H1 (cell line): Measurements from ENCODE around the gene ZBTB16. TPM values are rescaled to one million over a fixed set of nuclear protein-coding genes. Genes with fewer than 3 reads are reported as not detected.

Source experiments
- CTCF ChIA-PET: fragments of 300-600 bp; sonication (Branson Sonifier 250); formaldehyde crosslinking; loops from one replicate; lab custom pipeline; 2021; ENCODE audit not compliant: partially characterized antibody; lab: Charles Lee
- POLR2A ChIA-PET: fragments of 300-600 bp; sonication (Branson Sonifier 250); formaldehyde crosslinking; loops from one replicate; lab custom pipeline; 2021; ENCODE audit warnings: inconsistent platforms; ENCODE audit not compliant: partially characterized antibody; lab: Charles Lee
- DNase-seq, 2 experiments: peaks; one replicate each; pipeline versions ENCODE4 v3.0.0 to v3.0.0-alpha.2; 2010 to 2022; ENCODE audit warnings: low spot score in 2 of 2, low read depth in 1 of 2, mixed read lengths in 1 of 2
- FAIRE-seq: peaks from 2 replicates; lab custom pipeline; 2011; peaks lifted over from hg19 to GRCh38; lab: Jason Lieb, UNC
- H2AFZ ChIP-seq: 2 replicates; pipeline ENCODE4 v1.8.1; 2012; ENCODE audit warnings: low read length, inconsistent platforms
- H2AK5ac ChIP-seq: 2 replicates; pipeline ENCODE4 v1.6.1; 2013; ENCODE audit warnings: low read depth, low read length
- H2BK120ac ChIP-seq: replicated peaks from 2 replicates; pipeline ENCODE3; 2013; ENCODE audit warnings: low read depth, low read length, inconsistent platforms
- H2BK12ac ChIP-seq: 2 replicates; pipeline ENCODE4 v1.6.1; 2013; ENCODE audit warnings: low read depth, low read length
- H2BK15ac ChIP-seq: 2 replicates; pipeline ENCODE4 v1.6.1; 2013; ENCODE audit warnings: low read length
- H2BK20ac ChIP-seq: 2 replicates; pipeline ENCODE4 v1.6.1; 2013; ENCODE audit warnings: low read length
- H2BK5ac ChIP-seq: 2 replicates; pipeline ENCODE4 v1.6.1; 2013; ENCODE audit warnings: low read depth, low read length
- H3K14ac ChIP-seq: 2 replicates; pipeline ENCODE4 v1.6.1; 2013; ENCODE audit warnings: inconsistent platforms; ENCODE audit not compliant: insufficient read length
- H3K18ac ChIP-seq: 2 replicates; pipeline ENCODE4 v1.6.1; 2013; ENCODE audit warnings: low read length; ENCODE audit errors: extremely low read depth
- H3K23ac ChIP-seq: 2 replicates; pipeline ENCODE4 v1.6.1; 2013; ENCODE audit warnings: inconsistent platforms; ENCODE audit not compliant: insufficient read length
- H3K23me2 ChIP-seq: 2 replicates; pipeline ENCODE4 v1.6.1; 2013; ENCODE audit warnings: low read depth, low read length
- H3K27ac ChIP-seq: 2 replicates; pipeline ENCODE4 v1.6.1; 2011; ENCODE audit warnings: low read depth, low read length, inconsistent platforms
- H3K27me3 ChIP-seq, 4 experiments: replicated peaks in 1 of 4; 1 replicate in 1 of 4; 2 replicates in 3 of 4; pipeline versions ENCODE4 v1.6.1 to v1.8.1; 2011 to 2013; ENCODE audit warnings: low read length in 3 of 4, mild to moderate bottlenecking in 3 of 4, inconsistent platforms in 2 of 4, mixed read lengths in 2 of 4, moderate library complexity in 1 of 4; ENCODE audit not compliant: control insufficient read depth in 3 of 4, insufficient read depth in 3 of 4; ENCODE audit errors: extremely low read depth in 1 of 4
- H3K36me3 ChIP-seq, 4 experiments: 2 replicates each; pipeline versions ENCODE4 v1.6.1 to v1.8.1; 2011 to 2013; ENCODE audit warnings: mild to moderate bottlenecking in 4 of 4, low read length in 3 of 4, moderate library complexity in 2 of 4, control low read depth in 1 of 4, inconsistent platforms in 1 of 4; ENCODE audit not compliant: insufficient read depth in 4 of 4, control insufficient read depth in 2 of 4
- H3K4ac ChIP-seq: replicated peaks from 2 replicates; pipeline ENCODE3; 2013; ENCODE audit warnings: low read length, low read depth, mixed read lengths, inconsistent platforms; ENCODE audit not compliant: insufficient read length
- H3K4me1 ChIP-seq, 4 experiments: replicated peaks in 1 of 4; 1 replicate in 1 of 4; 2 replicates in 3 of 4; pipeline versions ENCODE4 v1.6.1 to v1.8.1; 2011 to 2013; ENCODE audit warnings: low read length in 3 of 4, inconsistent platforms in 2 of 4, mixed read lengths in 1 of 4; ENCODE audit not compliant: insufficient read depth in 4 of 4, control insufficient read depth in 3 of 4
- H3K4me2 ChIP-seq, 2 experiments: 2 replicates each; pipeline versions ENCODE4 v1.6.1 to v1.8.1; 2011 to 2013; ENCODE audit warnings: low read depth in 2 of 2, low read length in 2 of 2, control low read depth in 1 of 2, inconsistent platforms in 1 of 2, mild to moderate bottlenecking in 1 of 2; ENCODE audit not compliant: insufficient read depth in 1 of 2
- H3K4me3 ChIP-seq, 4 experiments: fragments of 200-600, 300-600 bp in 1 of 4; sonication (generic), shearing (Covaris generic), sonication (Bioruptor Twin) in 1 of 4; 2 replicates each; pipeline versions ENCODE4 v1.5.1 to v1.8.1; 2011 to 2016; ENCODE audit warnings: low read length in 4 of 4, low read depth in 3 of 4, control low read depth in 2 of 4, inconsistent platforms in 2 of 4, mild to moderate bottlenecking in 2 of 4, mixed read lengths in 1 of 4, moderate library complexity in 1 of 4; ENCODE audit not compliant: insufficient read depth in 2 of 4; ENCODE audit errors: extremely low read depth in 1 of 4
- H3K56ac ChIP-seq: replicated peaks from 2 replicates; pipeline ENCODE3; 2013; ENCODE audit warnings: low read depth, mild to moderate bottlenecking, mixed read lengths, low read length, inconsistent platforms; ENCODE audit not compliant: insufficient read length
- H3K79me1 ChIP-seq: 2 replicates; pipeline ENCODE4 v1.6.1; 2013; ENCODE audit warnings: low read depth, low read length, control low read depth
- H3K79me2 ChIP-seq, 2 experiments: 2 replicates each; pipeline versions ENCODE4 v1.6.1 to v1.8.1; 2012 to 2013; ENCODE audit warnings: low read length in 2 of 2, mild to moderate bottlenecking in 2 of 2, inconsistent platforms in 1 of 2; ENCODE audit not compliant: insufficient read depth in 2 of 2, control insufficient read depth in 1 of 2
- H3K9ac ChIP-seq, 4 experiments: replicated peaks in 1 of 4; 1 replicate in 1 of 4; 2 replicates in 3 of 4; pipeline versions ENCODE4 v1.6.1 to v1.8.1; 2011 to 2013; ENCODE audit warnings: low read depth in 3 of 4, low read length in 3 of 4, control low read depth in 2 of 4, mild to moderate bottlenecking in 2 of 4, moderate library complexity in 2 of 4, inconsistent platforms in 1 of 4; ENCODE audit errors: extremely low read depth in 1 of 4
- H3K9me3 ChIP-seq, 2 experiments: 2 replicates each; pipeline versions ENCODE4 v1.6.1 to v1.8.1; 2012 to 2013; ENCODE audit warnings: mild to moderate bottlenecking in 2 of 2, moderate library complexity in 2 of 2, control low read depth in 1 of 2, inconsistent platforms in 1 of 2, low read depth in 1 of 2, low read length in 1 of 2, mixed read lengths in 1 of 2; ENCODE audit not compliant: insufficient read depth in 2 of 2
- H4K20me1 ChIP-seq, 2 experiments: replicated peaks in 1 of 2; 2 replicates each; pipeline versions ENCODE3 to v1.8.1; 2011 to 2013; ENCODE audit warnings: inconsistent platforms in 2 of 2, low read length in 2 of 2, mild to moderate bottlenecking in 1 of 2; ENCODE audit not compliant: insufficient read depth in 2 of 2, control insufficient read depth in 1 of 2
- H4K5ac ChIP-seq: 2 replicates; pipeline ENCODE4 v1.6.1; 2013; ENCODE audit warnings: low read length, low read depth, mixed read lengths, inconsistent platforms; ENCODE audit not compliant: insufficient read length
- H4K8ac ChIP-seq: 2 replicates; pipeline ENCODE4 v1.8.0; 2013; ENCODE audit warnings: mild to moderate bottlenecking, moderate library complexity, low read length, inconsistent platforms; ENCODE audit not compliant: insufficient read depth; ENCODE audit errors: extremely low read depth
- H4K91ac ChIP-seq: replicated peaks from 2 replicates; pipeline ENCODE3; 2013; ENCODE audit warnings: low read length, mixed read lengths, inconsistent platforms; ENCODE audit not compliant: insufficient read length
- FOSL1 ChIP-seq: IDR thresholded peaks from 2 replicates; pipeline ENCODE4 v1.6.1; 2011; ENCODE audit warnings: mild to moderate bottlenecking, low read depth, low read length, moderate library complexity; ENCODE audit not compliant: insufficient read depth
- HDAC2 ChIP-seq, 2 experiments: fragments of 300-600 bp in 1 of 2; sonication (generic) in 1 of 2; IDR thresholded peaks; 2 replicates each; pipeline ENCODE4 v1.6.1; 2011 to 2012; ENCODE audit warnings: low read depth in 2 of 2, low read length in 2 of 2, mild to moderate bottlenecking in 2 of 2, moderate library complexity in 2 of 2, borderline replicate concordance in 1 of 2, inconsistent platforms in 1 of 2
- POU5F1 ChIP-seq: IDR thresholded peaks from 2 replicates; pipeline ENCODE4 v1.6.1; 2011; ENCODE audit warnings: low read depth, mild to moderate bottlenecking, low read length, moderate library complexity
- SIX5 ChIP-seq: IDR thresholded peaks from 2 replicates; pipeline ENCODE4 v1.6.1; 2011; ENCODE audit warnings: mild to moderate bottlenecking, low read depth, low read length
- WGBS, 2 experiments: shearing (Covaris generic) in 1 of 2; methylation state at CpG; one replicate each; pipeline versions ENCODE4 v1.1.6 to v1.1.7; 2013 to 2015; ENCODE audit warnings: low lambda C conversion rate in 2 of 2, mixed read lengths in 2 of 2, inconsistent platforms in 1 of 2, low coverage in 1 of 2, missing lambda C conversion rate in 1 of 2; ENCODE audit not compliant: insufficient replicate concordance in 2 of 2, insufficient coverage in 1 of 2, insufficient read length in 1 of 2; ENCODE audit errors: extremely low coverage in 1 of 2, missing lambda C conversion rate in 1 of 2; 5-methylcytosine and 5-hydroxymethylcytosine counted together
- polyA plus RNA-seq, 7 experiments: library from polyadenylated mRNA; depleted of rRNA in 3 of 7; stranded (reverse) in 5 of 7; unstranded in 2 of 7; fragments of >200 nt in 5 of 7; fragments of 200-250 nt in 2 of 7; gene quantifications; 1 replicate in 5 of 7; 2 replicates in 1 of 7; 4 replicates in 1 of 7; pipeline versions ENCODE4 v1.2.1 to v1.2.3, GENCODE V29; 2011 to 2013; ENCODE audit warnings: missing spikeins in 2 of 7, mixed read lengths in 2 of 7
- total RNA-seq: library from RNA; stranded (reverse); fragmentation: NEBNext Ultra II Directional; extraction: Animal tissue kit (Norgen Biotek cat#: 25700); gene quantifications from 2 replicates; pipeline ENCODE4 v1.2.1, GENCODE V29; 2021

Gene ZBTB16
- total and polyA plus RNA-seq, 2 of the 8 experiments (the other 6 are each of a cell fraction or from before 2014, with no cell fraction given): 0.12 to 0.61 TPM

- H3K56ac ChIP-seq: no peak overlapping the region
- CTCF ChIA-PET: interaction anchor here (0.7 to 3.0 kb wide), 3 partner anchors 15 to 52 kb away, joined by 3 to 12 read pairs (median 3); no protein-coding TSS in a partner anchor
- H3K4me3 ChIP-seq: no peak overlapping the region
- no peaks in the 10 kb centered on the region for H4K20me1 ChIP-seq
- no peak overlapping the region for H3K4me2 ChIP-seq
- no peaks in the 10 kb centered on the region for H3K36me3 ChIP-seq
- H4K91ac ChIP-seq: no peak overlapping the region
- no peak overlapping the region for H3K14ac ChIP-seq
- no peak overlapping the region for H2BK12ac ChIP-seq
- H3K79me2 ChIP-seq: no peaks in the 10 kb centered on the region
- H3K4me1 ChIP-seq: no peaks in the 10 kb centered on the region
- POLR2A ChIA-PET: no interaction called here
- H2AK5ac ChIP-seq: no peak overlapping the region
- H3K27me3 ChIP-seq: no peaks in the 10 kb centered on the region
- no peak overlapping the region for H4K5ac ChIP-seq
- H3K9ac ChIP-seq: no peak overlapping the region
- no peak overlapping the region for H3K23ac ChIP-seq
- no peak overlapping the region for H4K8ac ChIP-seq
- no peaks in the 10 kb centered on the region for H3K23me2 ChIP-seq
- no peak overlapping the region for H2BK120ac ChIP-seq
- no peak overlapping the region for H3K4ac ChIP-seq
- H3K27ac ChIP-seq: no peak overlapping the region
- 92% methylated on average over 9 of the region's 9 CpGs; no CpG with 5 or more reads in 1 of the 2 experiments for WGBS, 2 experiments
- no peak overlapping the region for H2BK15ac ChIP-seq
- DNase-seq (no peak), FAIRE-seq (no peak)
- no peak overlapping the region for H2AFZ ChIP-seq
- no peaks in the 10 kb centered on the region for H3K79me1 ChIP-seq
- no peak overlapping the region for H2BK20ac ChIP-seq
- H3K18ac ChIP-seq: no peak overlapping the region
- no peak overlapping the region for H2BK5ac ChIP-seq
- H3K9me3 ChIP-seq: no peaks in the 10 kb centered on the region
- TF ChIP-seq SIX5: no peak
- TF ChIP-seq POU5F1: no peak
- TF ChIP-seq HDAC2 (IDR thresholded peaks at IDR 0.05; ENCODE audit: borderline replicate concordance in 1 of 2, low read depth in 2 of 2, low read length in 2 of 2): no peak
- TF ChIP-seq FOSL1: no peak
Measured at GRCh38 chr11:114129142-114129541, 69.6 kb downstream of the ZBTB16 start.
